GM20000 (cell line): ENCODE measurements around the gene GIPC3.
A peak's percentile ranks its signal among the peaks of the same experiment; 100 is the strongest.

ENCODE experiments used
- DNase-seq: peaks from one replicate; pipeline ENCODE4 v3.0.0; 2012; ENCODE audit warnings: low spot score
- TF ChIP-seq, protein P1 (sequence below): IDR thresholded peaks from 2 replicates; pipeline ENCODE4 v1.5.1; 2012; ENCODE audit warnings: mild to moderate bottlenecking, control low read depth; ENCODE audit errors: extremely low read depth, missing control alignments

GIPC3 gene

GRCh38 chr19:3605770-3606169 is 20.5 kb downstream of the GIPC3 start:
- TF ChIP-seq, protein P1, sequence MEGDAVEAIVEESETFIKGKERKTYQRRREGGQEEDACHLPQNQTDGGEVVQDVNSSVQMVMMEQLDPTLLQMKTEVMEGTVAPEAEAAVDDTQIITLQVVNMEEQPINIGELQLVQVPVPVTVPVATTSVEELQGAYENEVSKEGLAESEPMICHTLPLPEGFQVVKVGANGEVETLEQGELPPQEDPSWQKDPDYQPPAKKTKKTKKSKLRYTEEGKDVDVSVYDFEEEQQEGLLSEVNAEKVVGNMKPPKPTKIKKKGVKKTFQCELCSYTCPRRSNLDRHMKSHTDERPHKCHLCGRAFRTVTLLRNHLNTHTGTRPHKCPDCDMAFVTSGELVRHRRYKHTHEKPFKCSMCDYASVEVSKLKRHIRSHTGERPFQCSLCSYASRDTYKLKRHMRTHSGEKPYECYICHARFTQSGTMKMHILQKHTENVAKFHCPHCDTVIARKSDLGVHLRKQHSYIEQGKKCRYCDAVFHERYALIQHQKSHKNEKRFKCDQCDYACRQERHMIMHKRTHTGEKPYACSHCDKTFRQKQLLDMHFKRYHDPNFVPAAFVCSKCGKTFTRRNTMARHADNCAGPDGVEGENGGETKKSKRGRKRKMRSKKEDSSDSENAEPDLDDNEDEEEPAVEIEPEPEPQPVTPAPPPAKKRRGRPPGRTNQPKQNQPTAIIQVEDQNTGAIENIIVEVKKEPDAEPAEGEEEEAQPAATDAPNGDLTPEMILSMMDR: no peak
- DNase-seq: no peak

DNA sequence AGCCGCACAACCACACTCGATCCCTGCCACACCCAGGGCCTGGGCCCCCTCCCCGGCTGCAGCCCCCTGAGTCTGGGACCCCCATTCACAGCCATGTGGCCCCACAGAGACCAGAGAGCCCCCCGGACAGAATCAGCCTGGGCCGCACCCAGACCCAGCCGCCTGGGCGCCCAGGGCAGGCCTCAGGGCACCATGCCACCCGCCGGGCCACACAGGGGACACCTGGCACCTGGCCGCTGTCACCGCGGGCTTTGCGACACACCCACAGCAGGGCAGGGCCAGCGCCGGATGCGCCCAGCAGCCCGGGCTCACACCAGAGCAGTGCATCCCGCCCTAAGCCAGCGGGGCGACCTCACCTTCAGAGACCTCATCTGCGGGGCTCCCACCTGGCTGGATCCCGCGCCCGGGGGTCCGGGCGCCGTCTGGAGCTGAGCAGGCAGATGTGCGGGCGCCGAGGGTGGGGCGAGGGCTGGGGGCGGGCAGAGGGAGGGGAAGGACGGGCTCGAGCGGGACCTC is 21.0 kb downstream of the GIPC3 start:
- peak; percentile 77 for DNase-seq

GRCh38 chr19:3606690-3607289 is 21.5 kb downstream of the GIPC3 start, which contains the start of gene TBXA2R:
TBXA2R (minus strand) TSS chr19:3606875; CDS start chr19:3600634, 6,241 bp downstream.
- TF ChIP-seq, protein P1: no peak
- DNase-seq: peak; percentile 91

More for the DNA sequence above, 21.0 kb downstream of the GIPC3 start:
- TF ChIP-seq, protein P1: no peak

DNA sequence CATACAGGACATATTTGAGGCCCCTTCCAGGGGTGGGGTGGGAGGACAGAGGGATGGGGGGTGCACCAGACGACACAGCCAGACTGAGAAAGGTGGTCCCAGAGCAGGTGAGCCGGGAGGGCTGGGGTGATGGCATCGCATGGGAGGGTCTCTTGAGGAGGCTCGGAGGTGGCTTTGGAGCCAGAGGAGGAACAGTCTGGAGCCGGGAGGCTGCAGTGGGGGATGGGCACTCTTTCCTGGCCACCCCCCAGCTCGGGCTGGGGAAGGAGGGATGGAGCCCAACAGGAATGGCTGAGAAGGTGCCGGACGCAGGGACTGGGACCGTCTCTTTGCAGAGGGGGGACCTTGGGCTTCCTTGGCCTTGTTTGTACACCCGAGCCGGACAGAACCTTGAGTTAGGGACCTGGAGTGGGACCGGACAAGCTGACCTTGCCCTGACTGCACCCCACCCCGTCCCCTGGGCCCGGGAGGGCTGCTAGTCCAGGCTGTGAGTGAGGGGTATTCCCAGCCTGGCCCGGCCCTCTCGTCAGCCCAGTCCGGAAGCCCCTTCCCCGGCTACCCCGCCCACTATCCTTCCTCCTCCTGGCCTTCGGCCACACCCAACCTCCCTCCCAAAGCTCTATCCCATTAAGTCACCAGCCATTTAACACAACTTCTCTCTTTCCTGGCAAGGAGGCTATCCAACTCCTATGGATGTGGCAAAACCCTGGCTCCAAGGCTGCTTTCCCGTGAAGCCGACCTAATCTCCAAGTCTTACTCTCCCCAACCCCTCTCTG is 22.2 kb downstream of the GIPC3 start:
- TF ChIP-seq, protein P1: no peak
- no peak for DNase-seq

- DNase-seq: no peak
- TF ChIP-seq, protein P1: no peak
These were observed 22.9 kb downstream of the GIPC3 start for GRCh38 chr19:3608079-3608641.

- DNase-seq: no peak
- TF ChIP-seq, protein P1: no peak
These were observed 23.6 kb downstream of the GIPC3 start for GRCh38 chr19:3608750-3609322.
